Glutamatergic neuron (in vitro differentiated cells): Measurements from ENCODE around the gene PDE4DIP. TPM values are rescaled to one million over a fixed set of nuclear protein-coding genes. Genes with fewer than 3 reads are reported as not detected.
"Not testable (repeated sequence)": the region's sequence is repeated elsewhere in the genome, so short reads cannot be mapped to it uniquely, and the experiment has no call there.

Experiments used
- DNase-seq: peaks from one replicate; pipeline ENCODE4 v3.0.0; 2022
- H3K27ac Mint-ChIP-seq: one replicate; pipeline ENCODE4 v1.8.0; 2020; ENCODE audit warnings: mild to moderate bottlenecking, mixed read lengths, inconsistent platforms; ENCODE audit not compliant: unreplicated experiment
- H3K27me3 Mint-ChIP-seq: one replicate; pipeline ENCODE4 v1.8.0; 2020; ENCODE audit warnings: mild to moderate bottlenecking, moderate library complexity, mixed read lengths, inconsistent platforms; ENCODE audit not compliant: unreplicated experiment
- H3K36me3 Mint-ChIP-seq: one replicate; pipeline ENCODE4 v1.8.0; 2020; ENCODE audit warnings: mild to moderate bottlenecking, mixed read lengths, inconsistent platforms; ENCODE audit not compliant: unreplicated experiment
- H3K4me1 Mint-ChIP-seq: one replicate; pipeline ENCODE4 v1.8.0; 2020; ENCODE audit warnings: mild to moderate bottlenecking, low read depth, mixed read lengths, inconsistent platforms; ENCODE audit not compliant: unreplicated experiment
- H3K4me3 Mint-ChIP-seq: one replicate; pipeline ENCODE4 v1.8.0; 2020; ENCODE audit warnings: mild to moderate bottlenecking, mixed read lengths, inconsistent platforms; ENCODE audit not compliant: unreplicated experiment
- H3K9me3 Mint-ChIP-seq: one replicate; pipeline ENCODE4 v1.8.0; 2020; ENCODE audit warnings: mild to moderate bottlenecking, moderate library complexity, mixed read lengths, inconsistent platforms; ENCODE audit not compliant: unreplicated experiment
- total RNA-seq: library from RNA; stranded (reverse); fragmentation: NEBNext Ultra II Directional; extraction: Animal tissue kit (Norgen Biotek cat#: 25700); gene quantifications from one replicate; pipeline ENCODE4 v1.2.1, GENCODE V29; 2021; ENCODE audit not compliant: unreplicated experiment

Gene PDE4DIP
- total RNA-seq, 1 donor from 2014 or later: 163 TPM

DNA sequence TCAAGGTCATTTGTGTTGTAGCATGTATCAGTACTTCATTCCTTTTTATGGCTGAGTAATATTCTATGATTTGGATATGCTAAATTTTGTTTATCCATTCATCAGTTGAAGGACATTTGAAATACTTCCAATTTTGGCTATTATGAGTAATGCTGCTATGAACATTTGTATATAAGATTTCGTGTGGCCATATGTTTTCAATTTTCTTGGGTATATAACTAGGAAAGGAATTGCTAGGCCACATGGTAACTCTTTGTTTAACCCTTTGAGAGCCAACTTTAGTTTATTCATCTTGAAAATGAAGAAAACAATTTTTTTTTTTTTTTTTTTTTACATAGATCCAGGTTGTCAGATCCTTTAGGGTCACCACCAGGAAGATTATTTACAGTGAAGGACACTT lies 37.0 kb downstream of the PDE4DIP start:
- H3K9me3 Mint-ChIP-seq, H3K36me3 Mint-ChIP-seq, H3K4me3 Mint-ChIP-seq, H3K27me3 Mint-ChIP-seq, H3K4me1 Mint-ChIP-seq, H3K27ac Mint-ChIP-seq, DNase-seq: not testable (repeated sequence)

DNA sequence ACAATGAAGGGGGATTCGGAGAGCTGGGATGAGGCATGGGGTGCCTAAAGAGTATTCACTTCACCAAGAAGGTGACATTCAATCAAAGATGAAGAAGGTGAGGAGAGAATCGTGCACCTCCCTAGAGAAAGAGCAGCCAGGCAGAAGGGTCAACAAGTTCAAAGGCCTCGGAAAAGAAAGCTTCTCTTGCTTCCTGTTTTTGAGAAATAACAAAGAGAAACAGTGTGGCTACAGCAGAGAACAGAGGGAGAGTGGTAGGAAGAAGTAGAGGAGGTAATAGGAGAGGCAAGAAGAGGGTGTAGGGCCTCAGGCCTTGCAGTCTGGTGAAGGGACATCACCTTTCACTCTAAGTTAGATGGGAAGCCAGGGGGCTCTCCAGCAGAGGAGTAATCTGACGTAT lies 41.0 kb downstream of the PDE4DIP start:
- H3K27ac Mint-ChIP-seq, H3K4me1 Mint-ChIP-seq, H3K36me3 Mint-ChIP-seq, DNase-seq, H3K27me3 Mint-ChIP-seq, H3K4me3 Mint-ChIP-seq, H3K9me3 Mint-ChIP-seq: not testable (repeated sequence)

DNA sequence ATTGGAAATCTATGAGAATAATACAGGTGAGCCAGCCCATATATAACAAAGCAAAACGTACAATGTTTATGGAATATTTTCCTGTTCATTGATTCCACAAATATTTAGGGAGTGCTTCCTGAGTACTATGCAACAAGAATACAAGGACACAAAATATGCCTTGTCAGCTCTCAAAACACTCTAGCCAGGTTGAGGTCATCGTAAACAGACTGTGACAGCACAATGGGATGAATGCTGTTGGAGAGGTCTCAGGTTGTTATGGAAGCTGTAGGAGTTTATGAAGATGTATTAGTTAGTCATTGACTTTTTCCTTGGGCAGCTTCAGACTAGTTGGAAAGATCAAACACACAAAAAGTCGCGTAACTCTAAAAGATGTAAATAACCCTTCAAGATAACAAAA lies 42.1 kb downstream of the PDE4DIP start:
- not testable (repeated sequence) for H3K27me3 Mint-ChIP-seq, H3K4me3 Mint-ChIP-seq

DNA sequence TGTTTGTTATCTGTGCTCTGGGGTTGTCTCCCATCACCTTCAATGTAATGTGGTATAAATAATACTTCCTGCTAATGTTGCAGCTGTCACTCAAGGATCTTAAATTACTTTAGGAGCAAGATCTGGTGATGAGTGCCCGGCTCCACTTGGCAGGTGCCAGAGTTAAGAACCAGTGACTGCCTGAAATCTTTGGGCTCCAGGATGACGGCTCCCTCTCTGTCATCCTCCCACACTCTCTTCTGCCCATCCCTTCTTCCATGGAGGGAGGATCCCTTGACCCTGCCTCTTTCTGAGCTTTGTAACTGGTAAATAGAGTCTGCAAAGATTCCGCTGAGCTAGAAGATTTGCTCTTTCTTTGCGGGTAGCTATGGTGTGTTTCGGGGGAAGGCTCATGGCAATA lies 44.4 kb downstream of the PDE4DIP start:
- H3K27me3 Mint-ChIP-seq, H3K36me3 Mint-ChIP-seq, H3K4me1 Mint-ChIP-seq, DNase-seq, H3K27ac Mint-ChIP-seq, H3K9me3 Mint-ChIP-seq, H3K4me3 Mint-ChIP-seq: not testable (repeated sequence)

More for the DNA sequence above, 42.1 kb downstream of the PDE4DIP start:
- H3K4me1 Mint-ChIP-seq, H3K36me3 Mint-ChIP-seq, H3K27ac Mint-ChIP-seq, H3K9me3 Mint-ChIP-seq, DNase-seq: not testable (repeated sequence)

DNA sequence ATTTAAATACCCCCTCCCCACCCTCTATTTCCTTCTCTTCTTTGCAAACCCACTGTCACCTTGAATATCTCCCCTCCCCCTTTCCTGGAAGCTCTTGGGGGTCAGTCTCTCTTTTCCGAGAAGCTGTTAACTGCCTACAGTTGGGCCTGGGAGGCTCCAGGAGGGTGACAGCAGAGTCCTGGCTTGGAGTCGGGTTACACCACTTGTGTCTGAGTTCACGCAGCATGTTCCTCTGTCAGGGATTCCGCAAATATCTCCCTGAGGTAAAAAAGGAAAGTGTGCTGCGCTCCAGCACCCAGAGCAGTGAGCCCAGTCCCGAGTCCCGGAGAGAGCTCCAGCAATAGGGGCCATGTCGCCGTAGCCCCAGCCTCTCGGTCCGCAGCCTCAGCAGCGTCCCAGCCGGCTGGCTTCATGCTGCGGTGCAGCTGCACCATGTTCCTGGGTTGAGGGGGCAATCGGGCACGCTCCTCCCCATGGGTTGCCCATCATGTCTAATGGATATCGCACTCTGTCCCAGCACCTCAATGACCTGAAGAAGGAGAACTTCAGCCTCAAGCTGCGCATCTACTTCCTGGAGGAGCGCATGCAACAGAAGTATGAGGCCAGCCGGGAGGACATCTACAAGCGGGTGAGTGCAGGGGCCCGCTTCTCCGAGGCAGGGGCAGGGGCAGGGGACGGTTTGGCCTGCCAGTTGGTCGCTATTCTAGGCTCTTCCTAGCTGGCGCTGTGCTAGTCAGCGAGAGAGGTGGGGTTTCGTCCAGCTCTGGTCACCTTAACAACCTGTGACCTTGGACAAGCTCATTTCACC lies 45.2 kb downstream of the PDE4DIP start:
- not testable (repeated sequence) for DNase-seq, H3K27ac Mint-ChIP-seq, H3K36me3 Mint-ChIP-seq, H3K27me3 Mint-ChIP-seq, H3K4me1 Mint-ChIP-seq, H3K9me3 Mint-ChIP-seq, H3K4me3 Mint-ChIP-seq

DNA sequence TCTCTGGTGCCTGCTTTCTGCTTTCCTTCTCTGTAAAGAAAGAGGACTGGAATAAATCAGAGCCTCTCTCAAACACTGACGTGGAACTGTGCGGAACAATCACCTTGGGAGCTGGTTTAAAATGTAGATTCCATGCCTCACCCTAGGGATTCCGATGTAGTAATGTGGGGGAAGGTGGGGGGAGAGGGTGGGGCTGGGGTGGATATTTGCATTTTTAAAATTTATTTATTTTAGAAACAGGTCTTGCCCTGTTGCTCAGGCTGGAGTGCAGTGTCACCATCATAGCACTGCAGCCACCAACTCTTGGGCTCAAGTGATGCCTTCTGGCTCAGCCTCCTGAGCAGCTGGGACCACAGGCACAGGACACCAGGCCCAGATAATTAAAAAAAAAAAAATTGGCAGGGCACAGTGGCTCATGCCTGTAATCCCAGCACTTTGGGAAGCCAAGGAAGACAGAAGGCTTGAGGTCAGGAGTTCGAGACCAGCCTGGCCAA lies 45.9 kb downstream of the PDE4DIP start:
- not testable (repeated sequence) for DNase-seq, H3K27me3 Mint-ChIP-seq, H3K4me1 Mint-ChIP-seq, H3K4me3 Mint-ChIP-seq, H3K27ac Mint-ChIP-seq, H3K9me3 Mint-ChIP-seq, H3K36me3 Mint-ChIP-seq

DNA sequence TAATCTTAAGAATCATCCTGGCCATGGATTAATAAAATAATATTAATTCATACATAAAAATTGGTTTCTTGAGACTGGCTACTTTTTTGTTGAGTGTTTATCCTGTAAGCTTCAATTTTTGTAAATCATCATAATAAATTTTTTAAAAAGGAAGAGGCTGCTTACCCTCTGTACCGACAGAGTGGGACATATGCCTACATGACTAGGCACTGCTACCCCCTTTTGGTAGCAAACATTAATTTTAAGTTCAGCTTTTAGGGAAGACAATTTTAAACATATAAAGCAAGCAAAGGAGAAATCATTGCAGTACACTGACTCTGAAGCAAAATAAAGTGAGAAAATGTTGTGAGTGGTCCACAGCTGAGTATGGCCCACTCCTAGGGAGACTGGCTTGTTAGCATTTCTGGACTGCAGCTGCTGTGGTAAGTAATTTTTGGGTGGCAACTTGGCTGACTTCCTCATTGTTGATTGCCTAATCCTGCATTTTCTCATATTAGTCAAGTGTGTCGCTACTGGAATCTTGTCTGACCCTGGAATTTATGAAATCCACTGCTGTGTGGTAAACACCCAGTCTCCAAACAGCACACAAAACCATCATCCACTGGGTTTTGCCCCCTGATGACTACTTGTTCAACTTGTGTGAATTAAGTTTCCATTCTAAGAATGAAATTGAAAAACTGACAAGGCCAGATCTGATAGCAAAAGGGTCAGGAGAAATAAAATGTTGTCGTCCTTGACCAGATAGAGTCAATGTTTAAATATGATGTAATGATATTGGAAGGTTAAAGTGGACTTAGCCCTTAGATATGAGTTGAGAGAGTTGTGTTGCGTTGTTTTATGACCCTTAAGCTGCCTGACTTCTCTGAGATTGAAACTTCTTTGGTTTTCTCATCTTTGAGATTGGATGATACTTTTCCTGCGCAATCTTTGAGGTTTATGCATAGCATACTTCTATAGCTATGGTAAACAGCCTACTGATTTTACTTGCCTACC lies 50.4 kb downstream of the PDE4DIP start:
- H3K36me3 Mint-ChIP-seq, H3K4me3 Mint-ChIP-seq, H3K9me3 Mint-ChIP-seq, H3K4me1 Mint-ChIP-seq, H3K27ac Mint-ChIP-seq, DNase-seq, H3K27me3 Mint-ChIP-seq: not testable (repeated sequence)

DNA sequence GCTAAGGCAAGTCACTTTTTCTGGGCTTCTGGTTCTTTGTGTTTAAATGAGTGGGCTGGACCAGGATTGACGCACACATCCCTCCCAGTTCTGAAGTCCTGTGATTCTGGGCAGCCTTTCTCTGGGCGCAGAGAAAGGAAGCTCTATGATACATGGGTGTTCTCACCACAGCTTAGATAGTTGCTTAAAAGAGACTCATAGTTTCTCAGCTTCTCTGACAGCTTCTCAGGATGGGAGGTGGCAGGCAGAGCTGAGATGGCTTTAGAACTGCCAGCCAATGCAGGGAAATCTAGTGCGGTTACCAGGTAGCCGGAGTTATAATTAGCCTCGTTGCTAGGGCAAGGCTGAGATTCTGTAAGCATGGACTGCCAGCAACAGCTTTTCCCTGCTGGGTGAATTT lies 55.8 kb downstream of the PDE4DIP start:
- not testable (repeated sequence) for H3K9me3 Mint-ChIP-seq, H3K27ac Mint-ChIP-seq, H3K27me3 Mint-ChIP-seq, H3K4me1 Mint-ChIP-seq, H3K36me3 Mint-ChIP-seq, DNase-seq, H3K4me3 Mint-ChIP-seq

DNA sequence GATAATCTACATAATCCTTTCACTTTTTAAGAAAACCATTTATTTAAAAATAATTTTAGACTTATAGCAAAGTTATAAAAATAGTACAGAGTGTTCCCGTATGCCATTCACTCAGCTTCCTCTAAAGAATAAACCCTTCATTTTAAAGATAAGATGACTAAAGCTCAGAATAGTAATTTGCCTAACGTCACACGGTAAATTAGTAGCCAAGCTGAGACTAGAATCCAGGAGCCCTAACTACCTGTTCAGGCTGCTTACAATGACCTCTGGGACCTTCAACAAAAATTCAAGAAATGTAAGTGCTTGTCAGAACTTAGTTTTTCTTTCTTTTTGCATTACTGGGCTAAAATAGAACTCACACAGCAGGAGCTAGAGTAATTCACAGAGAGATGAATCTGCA lies 56.5 kb downstream of the PDE4DIP start:
- not testable (repeated sequence) for H3K36me3 Mint-ChIP-seq

DNA sequence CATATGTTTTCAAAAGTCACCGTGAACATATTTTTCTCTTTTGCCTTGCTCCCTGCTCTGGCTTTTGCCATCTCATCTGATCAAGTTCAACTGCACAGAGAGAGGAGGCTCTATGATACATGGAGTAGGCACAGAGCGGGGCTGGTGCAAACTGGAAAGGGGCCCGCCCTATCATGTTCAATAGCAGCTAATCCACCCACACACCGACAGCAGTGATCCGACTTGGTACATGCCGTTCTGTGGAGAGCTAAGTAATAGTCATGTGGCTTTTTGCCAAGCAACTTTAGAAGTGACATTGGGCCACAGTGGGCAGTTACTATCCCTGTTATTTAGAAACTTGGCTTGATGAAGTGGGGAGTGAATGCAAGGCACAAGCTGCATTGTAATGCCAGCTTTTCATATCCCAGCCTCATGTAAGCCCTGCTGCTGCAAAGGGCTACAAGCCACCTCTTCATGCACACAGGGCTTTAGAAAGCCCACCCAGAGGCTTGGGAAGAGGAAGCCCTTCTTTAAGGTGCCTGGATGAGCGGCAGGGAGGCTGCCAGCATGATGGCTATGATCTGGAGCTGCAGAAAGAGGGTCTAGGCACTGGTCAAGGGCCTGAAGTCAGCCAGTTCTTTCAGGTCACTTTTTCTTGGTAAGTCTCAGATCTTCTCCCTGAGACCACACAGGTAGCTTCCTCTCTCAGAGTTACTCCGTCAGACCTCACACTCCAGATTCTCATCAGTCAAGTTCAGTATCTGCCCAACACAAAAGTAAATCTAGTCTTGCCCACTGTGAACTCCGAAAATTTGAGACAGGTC lies 57.1 kb downstream of the PDE4DIP start:
- not testable (repeated sequence) for H3K27me3 Mint-ChIP-seq, H3K36me3 Mint-ChIP-seq, H3K27ac Mint-ChIP-seq, DNase-seq, H3K4me1 Mint-ChIP-seq, H3K9me3 Mint-ChIP-seq, H3K4me3 Mint-ChIP-seq

More for the DNA sequence above, 56.5 kb downstream of the PDE4DIP start:
- not testable (repeated sequence) for DNase-seq, H3K9me3 Mint-ChIP-seq, H3K27ac Mint-ChIP-seq, H3K4me3 Mint-ChIP-seq, H3K27me3 Mint-ChIP-seq, H3K4me1 Mint-ChIP-seq

DNA sequence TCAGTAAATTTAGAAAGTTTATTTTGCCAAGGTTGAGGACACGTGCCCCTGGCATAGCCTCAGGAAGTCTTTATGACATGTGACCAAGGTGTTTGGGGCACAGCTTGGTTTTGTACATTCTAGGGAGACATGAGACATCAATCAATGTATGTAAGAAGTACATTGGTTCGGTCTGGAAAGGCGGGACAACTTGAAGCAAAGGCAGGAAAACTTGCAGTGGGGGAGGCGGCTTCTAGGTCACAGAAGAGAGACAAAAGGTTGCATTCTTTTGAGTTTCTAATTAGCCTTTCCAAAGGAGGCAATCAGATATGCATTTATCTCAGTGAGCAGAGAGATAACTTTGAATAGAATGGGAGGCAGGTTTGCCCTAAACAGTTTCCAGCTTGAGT lies 57.7 kb downstream of the PDE4DIP start:
- H3K4me3 Mint-ChIP-seq, DNase-seq, H3K9me3 Mint-ChIP-seq, H3K36me3 Mint-ChIP-seq, H3K27me3 Mint-ChIP-seq, H3K4me1 Mint-ChIP-seq, H3K27ac Mint-ChIP-seq: not testable (repeated sequence)
